EH (cell line): ENCODE results near the gene ZNF891.

ENCODE experiments used
- DNase-seq: peaks from one replicate; pipeline ENCODE4 v3.0.0-alpha.2; 2015; ENCODE audit warnings: low read depth

Gene ZNF891

DNA sequence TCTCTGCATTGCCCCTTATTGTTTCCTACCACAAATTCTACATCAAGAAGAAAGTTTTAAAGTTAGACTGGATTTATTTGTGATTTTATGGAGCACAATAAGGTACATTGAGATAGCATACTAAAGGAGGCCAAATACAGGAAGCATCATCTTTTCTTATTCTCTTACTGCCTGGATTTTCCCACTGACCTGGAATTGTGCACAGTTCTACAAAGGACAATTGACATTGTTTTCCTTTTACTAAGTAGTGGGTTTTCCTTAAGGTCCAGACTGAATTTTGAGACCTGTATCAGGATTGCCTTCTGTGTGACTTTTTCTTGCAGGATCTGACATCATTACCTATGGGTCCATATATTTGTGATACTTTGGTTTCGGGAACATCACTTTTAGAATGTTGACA lies 68.1 kb downstream of the ZNF891 start:
- DNase-seq, result no peak

DNA sequence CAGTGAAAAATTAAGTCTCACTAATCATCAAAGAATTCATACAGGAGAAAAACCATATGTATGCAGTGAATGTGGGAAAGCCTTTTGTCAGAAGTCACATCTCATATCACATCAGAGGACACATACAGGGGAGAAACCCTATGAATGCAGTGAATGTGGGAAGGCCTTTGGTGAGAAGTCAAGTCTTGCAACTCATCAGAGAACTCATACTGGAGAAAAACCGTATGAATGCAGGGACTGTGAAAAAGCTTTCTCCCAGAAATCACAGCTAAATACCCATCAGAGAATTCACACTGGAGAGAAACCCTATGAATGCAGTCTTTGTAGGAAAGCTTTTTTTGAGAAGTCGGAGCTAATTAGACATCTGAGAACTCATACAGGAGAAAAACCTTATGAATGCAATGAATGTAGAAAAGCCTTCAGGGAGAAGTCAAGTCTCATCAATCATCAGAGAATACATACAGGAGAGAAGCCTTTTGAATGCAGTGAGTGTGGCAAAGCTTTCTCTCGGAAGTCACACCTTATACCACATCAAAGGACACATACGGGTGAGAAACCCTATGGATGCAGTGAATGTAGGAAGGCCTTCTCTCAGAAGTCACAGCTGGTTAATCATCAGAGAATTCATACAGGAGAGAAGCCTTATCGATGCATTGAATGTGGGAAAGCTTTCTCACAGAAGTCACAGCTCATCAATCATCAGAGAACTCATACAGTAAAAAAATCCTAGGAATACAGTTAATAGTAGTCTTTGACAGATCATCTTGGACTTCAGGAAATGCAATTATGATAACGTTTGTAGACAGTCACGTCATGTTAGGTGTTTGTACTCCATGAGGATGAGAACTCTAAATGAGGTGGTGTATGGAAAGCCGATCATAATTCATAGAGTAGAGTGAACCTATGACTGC lies 71.6 kb downstream of the ZNF891 start:
- peak; percentile 10 for DNase-seq

DNA sequence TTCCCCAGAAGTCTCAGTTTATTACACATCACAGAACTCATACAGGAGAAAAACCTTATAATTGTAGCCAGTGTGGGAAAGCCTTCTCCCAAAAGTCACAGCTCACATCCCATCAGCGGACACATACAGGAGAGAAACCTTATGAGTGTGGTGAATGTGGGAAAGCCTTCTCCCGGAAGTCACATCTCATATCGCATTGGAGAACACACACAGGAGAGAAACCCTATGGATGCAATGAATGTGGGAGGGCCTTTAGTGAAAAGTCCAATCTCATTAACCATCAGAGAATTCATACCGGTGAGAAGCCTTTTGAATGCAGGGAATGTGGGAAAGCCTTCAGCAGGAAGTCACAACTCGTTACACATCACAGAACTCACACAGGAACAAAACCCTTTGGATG lies 72.6 kb downstream of the ZNF891 start:
- peak; percentile 3 for DNase-seq
